ENCODE data around the gene RERE.

Gene RERE

GRCh38 chr1:8541961-8542521 lies 275.4 kb downstream of the RERE start:
- DNase-seq (ENCODE audit: low spot score) = no peak

GRCh38 chr1:8540971-8541370 lies 276.5 kb downstream of the RERE start:
- no peak for DNase-seq (ENCODE audit: low spot score)

- peak; percentile 38 for DNase-seq (ENCODE audit: low spot score)
These were observed 277.0 kb downstream of the RERE start for GRCh38 chr1:8540261-8540941.

- DNase-seq (ENCODE audit: low spot score) = no peak
These were observed 277.8 kb downstream of the RERE start for GRCh38 chr1:8539683-8540082.

- DNase-seq (ENCODE audit: low spot score) = no peak
These were observed 278.9 kb downstream of the RERE start for GRCh38 chr1:8538502-8538901.

- DNase-seq (ENCODE audit: low spot score) = no peak
These were observed 279.4 kb downstream of the RERE start for GRCh38 chr1:8537991-8538390.

- no peak for DNase-seq (ENCODE audit: low spot score)
These were observed 280.9 kb downstream of the RERE start for GRCh38 chr1:8536515-8536914.

GRCh38 chr1:8533907-8534306 lies 283.5 kb downstream of the RERE start:
- DNase-seq (ENCODE audit: low spot score) = no peak

GRCh38 chr1:8533124-8533523 lies 284.3 kb downstream of the RERE start:
- no peak for DNase-seq (ENCODE audit: low spot score)

- DNase-seq (ENCODE audit: low spot score) = no peak
These were observed 287.5 kb downstream of the RERE start for GRCh38 chr1:8529901-8530300.

- DNase-seq (ENCODE audit: low spot score) = no peak
These were observed 289.5 kb downstream of the RERE start for GRCh38 chr1:8527941-8528340.

- peak; percentile 61 for DNase-seq (ENCODE audit: low spot score)
These were observed 291.7 kb downstream of the RERE start for GRCh38 chr1:8525558-8526275.

GRCh38 chr1:8525216-8525557 lies 292.3 kb downstream of the RERE start:
- DNase-seq (ENCODE audit: low spot score) = peak; percentile 21

- no peak for DNase-seq (ENCODE audit: low spot score)
These were observed 292.7 kb downstream of the RERE start for GRCh38 chr1:8524627-8525157.

GRCh38 chr1:8523666-8524206 lies 293.7 kb downstream of the RERE start:
- DNase-seq (ENCODE audit: low spot score) = no peak

GRCh38 chr1:8520483-8520966 lies 296.9 kb downstream of the RERE start:
- no peak for DNase-seq (ENCODE audit: low spot score)

- DNase-seq (ENCODE audit: low spot score) = no peak
These were observed 298.3 kb downstream of the RERE start for GRCh38 chr1:8519167-8519566.

GRCh38 chr1:8518490-8518801 lies 299.0 kb downstream of the RERE start:
- no peak for DNase-seq (ENCODE audit: low spot score)

- no peak for DNase-seq (ENCODE audit: low spot score)
These were observed 299.6 kb downstream of the RERE start for GRCh38 chr1:8517661-8518489.

- DNase-seq (ENCODE audit: low spot score) = no peak
These were observed 300.5 kb downstream of the RERE start for GRCh38 chr1:8516793-8517556.

GRCh38 chr1:8516278-8516777 lies 301.1 kb downstream of the RERE start:
- DNase-seq (ENCODE audit: low spot score) = no peak

Data from hepatic stellate cell (primary cell).